Heart left ventricle (tissue), 13 donors: ENCODE results near the gene MYOC.

Experiments
- POLR2A ChIP-seq, 2 donors: fragments of 450-650 bp; IDR thresholded peaks; one replicate each; pipeline ENCODE4 v1.6.1; 2017; ENCODE audit warnings: antibody characterized with exemption in 2 of 2, mild to moderate bottlenecking in 2 of 2, moderate library complexity in 2 of 2
- TF ChIP-seq, protein P1 (sequence below), 12 donors: fragments of 200-600 bp; sonication (generic) in 4 of 12; IDR thresholded peaks; one replicate each; pipeline versions ENCODE4 v1.5.0 to v1.8.0; 2018 to 2022; ENCODE audit warnings: antibody characterized with exemption in 12 of 12, mild to moderate bottlenecking in 5 of 12
- donor health status: ischemic (EF 13 %, LVEDD 7.1; RV severe dilation, severe dysfunction).
- donor health status: DM: no; HTN: yes; CAD: no.
- donor health status: DM: no; HTN: no; CAD: no.
- donor health status: ischemic (EF 25% LVEDD 6.9; RV normal size, moderate dysfunction).
- donor health status: ischemic (EF 25% LVEDD 5.7; RV mildly dilated, moderate dysfunction).
- donor health status: ischemic (EF 35%, LVEDD 5.7; RV mildly dilated, moderate dysfunction).
- donor health status: nonischemic (EF 11% LVEDD 7.7; RV severe dilation, severe dysfunction).
- donor health status: DM: yes; HTN: yes; CAD: no.
- donor health status: PGD.
- donor health status: ischemic (EF 29% LVEDD 5.4; RV normal size, mild dysfunction).
- donor health status: nonischemic (EF 23%, LVEDD 6.1; RV moderate dilation, normal function).

DNA sequence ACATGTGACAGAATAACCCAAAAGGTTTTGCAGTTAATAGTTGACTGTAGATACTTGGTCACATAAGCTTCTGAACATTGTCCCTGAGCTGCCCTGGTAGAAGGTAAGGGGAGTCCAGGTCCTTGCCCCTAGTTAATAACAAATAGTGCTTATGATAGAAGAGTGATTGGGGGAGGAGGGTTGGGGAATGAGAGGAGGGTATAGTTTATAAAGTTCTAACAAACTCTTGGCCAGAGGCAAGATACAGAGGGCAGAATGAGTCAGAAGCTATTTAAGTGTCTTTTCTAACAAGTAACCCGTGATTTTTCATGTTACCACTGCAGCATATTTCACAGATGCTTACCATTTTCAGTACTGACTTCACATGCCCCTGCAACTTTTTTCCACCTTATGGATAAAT, 57.2 kb downstream of the MYOC start:
- TF ChIP-seq, protein P1, sequence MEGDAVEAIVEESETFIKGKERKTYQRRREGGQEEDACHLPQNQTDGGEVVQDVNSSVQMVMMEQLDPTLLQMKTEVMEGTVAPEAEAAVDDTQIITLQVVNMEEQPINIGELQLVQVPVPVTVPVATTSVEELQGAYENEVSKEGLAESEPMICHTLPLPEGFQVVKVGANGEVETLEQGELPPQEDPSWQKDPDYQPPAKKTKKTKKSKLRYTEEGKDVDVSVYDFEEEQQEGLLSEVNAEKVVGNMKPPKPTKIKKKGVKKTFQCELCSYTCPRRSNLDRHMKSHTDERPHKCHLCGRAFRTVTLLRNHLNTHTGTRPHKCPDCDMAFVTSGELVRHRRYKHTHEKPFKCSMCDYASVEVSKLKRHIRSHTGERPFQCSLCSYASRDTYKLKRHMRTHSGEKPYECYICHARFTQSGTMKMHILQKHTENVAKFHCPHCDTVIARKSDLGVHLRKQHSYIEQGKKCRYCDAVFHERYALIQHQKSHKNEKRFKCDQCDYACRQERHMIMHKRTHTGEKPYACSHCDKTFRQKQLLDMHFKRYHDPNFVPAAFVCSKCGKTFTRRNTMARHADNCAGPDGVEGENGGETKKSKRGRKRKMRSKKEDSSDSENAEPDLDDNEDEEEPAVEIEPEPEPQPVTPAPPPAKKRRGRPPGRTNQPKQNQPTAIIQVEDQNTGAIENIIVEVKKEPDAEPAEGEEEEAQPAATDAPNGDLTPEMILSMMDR (IDR thresholded peaks at IDR 0.05): no peak
- no peak for TF ChIP-seq POLR2A (IDR thresholded peaks at IDR 0.05)
